ENCODE results near the gene SLC9A7. TPM values are rescaled to one million over a fixed set of nuclear protein-coding genes. Genes with fewer than 3 reads are reported as not detected.
"Not testable (repeated sequence)": the region's sequence is repeated elsewhere in the genome, so short reads cannot be mapped to it uniquely, and the experiment has no call there.

SLC9A7 gene
- total RNA-seq, 2 donors from 2014 or later: 1.4 to 2.2 TPM

DNA sequence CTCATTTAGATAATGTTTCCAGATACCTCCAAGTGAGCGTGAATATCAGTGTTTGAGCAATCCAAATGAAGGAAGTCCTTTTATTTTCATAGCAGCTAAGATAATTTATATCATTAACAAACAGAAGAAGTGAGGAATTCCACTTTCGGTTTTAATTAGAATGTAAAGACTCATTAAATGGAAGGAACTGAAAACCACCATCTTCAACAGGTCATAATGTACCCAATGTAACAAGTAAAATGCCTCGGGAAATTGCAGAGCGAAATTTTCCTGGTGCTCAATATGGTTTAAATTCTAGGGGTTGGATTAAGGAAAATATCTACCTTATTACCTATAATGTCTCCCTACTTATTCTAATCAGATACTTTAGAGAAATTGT lies 33.9 kb upstream of the SLC9A7 start:
- no peak overlapping the region for H3K4me3 ChIP-seq
- no peaks in the 10 kb centered on the region for H3K4me1 ChIP-seq
- DNase-seq: no peak
- H3K36me3 ChIP-seq: no peaks in the 10 kb centered on the region
- no peaks in the 10 kb centered on the region for H3K9me3 ChIP-seq
- no peak overlapping the region for H3K27ac ChIP-seq
- no peaks in the 10 kb centered on the region for H3K27me3 ChIP-seq
- TF ChIP-seq, protein P1, sequence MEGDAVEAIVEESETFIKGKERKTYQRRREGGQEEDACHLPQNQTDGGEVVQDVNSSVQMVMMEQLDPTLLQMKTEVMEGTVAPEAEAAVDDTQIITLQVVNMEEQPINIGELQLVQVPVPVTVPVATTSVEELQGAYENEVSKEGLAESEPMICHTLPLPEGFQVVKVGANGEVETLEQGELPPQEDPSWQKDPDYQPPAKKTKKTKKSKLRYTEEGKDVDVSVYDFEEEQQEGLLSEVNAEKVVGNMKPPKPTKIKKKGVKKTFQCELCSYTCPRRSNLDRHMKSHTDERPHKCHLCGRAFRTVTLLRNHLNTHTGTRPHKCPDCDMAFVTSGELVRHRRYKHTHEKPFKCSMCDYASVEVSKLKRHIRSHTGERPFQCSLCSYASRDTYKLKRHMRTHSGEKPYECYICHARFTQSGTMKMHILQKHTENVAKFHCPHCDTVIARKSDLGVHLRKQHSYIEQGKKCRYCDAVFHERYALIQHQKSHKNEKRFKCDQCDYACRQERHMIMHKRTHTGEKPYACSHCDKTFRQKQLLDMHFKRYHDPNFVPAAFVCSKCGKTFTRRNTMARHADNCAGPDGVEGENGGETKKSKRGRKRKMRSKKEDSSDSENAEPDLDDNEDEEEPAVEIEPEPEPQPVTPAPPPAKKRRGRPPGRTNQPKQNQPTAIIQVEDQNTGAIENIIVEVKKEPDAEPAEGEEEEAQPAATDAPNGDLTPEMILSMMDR (IDR thresholded peaks at IDR 0.05): no peak
- H3K9ac ChIP-seq (ENCODE audit: low read depth in 2 of 2, low read length in 2 of 2): no peak overlapping the region
- intact Hi-C loops (cut with DNase I): no loop called here

DNA sequence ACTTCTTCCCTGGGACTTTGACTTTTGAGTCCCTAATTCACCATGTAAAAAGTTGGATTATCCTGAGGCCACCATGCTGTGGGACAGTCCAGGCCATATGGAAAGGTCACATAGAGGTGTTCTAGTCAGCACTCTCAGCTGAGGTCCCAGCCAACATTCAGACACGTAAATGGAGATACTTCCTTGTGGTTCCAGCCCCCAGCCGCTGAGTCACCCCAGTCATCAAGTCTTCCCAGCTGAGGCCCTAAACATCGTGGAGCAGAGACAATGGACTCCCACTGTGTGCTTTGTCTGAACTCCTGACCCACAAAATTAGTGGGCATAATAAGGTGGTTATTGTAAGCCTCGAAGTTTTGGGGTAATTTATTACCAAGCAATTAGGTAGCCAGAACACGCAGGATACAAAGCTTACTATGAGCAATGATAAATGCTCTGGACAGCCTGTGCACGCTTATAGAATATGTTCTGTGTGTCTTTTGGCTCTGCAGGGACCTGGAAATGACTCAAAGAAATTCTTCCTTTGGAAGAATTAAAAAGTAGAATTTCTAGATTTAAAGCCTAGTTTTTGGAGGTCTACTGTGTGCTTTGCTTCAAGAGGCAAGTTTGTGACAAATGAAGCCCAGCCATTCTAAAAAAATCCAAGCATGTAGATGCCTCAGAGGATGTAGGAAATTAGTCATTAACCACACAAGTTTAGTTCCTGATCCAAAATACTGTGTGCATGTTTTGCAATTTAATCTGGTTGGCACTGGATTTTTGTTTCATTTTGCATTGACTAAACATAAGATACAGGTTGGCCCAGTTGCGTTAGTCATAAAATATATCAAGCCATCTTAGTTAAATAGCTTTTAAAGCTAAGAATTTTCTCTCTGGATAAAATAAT lies 33.2 kb upstream of the SLC9A7 start:
- H3K9me3 ChIP-seq: no peaks in the 10 kb centered on the region
- no peaks in the 10 kb centered on the region for H3K27me3 ChIP-seq
- no peak for DNase-seq
- H3K27ac ChIP-seq: no peak overlapping the region
- H3K4me3 ChIP-seq: no peak overlapping the region
- TF ChIP-seq, protein P1 (IDR thresholded peaks at IDR 0.05): no peak
- H3K36me3 ChIP-seq: no peaks in the 10 kb centered on the region
- intact Hi-C loops (cut with DNase I): no loop called here
- H3K4me1 ChIP-seq: no peaks in the 10 kb centered on the region
- H3K9ac ChIP-seq (ENCODE audit: low read depth in 2 of 2, low read length in 2 of 2): peak overlapping the region in 1 of 2 donors; percentile 12

DNA sequence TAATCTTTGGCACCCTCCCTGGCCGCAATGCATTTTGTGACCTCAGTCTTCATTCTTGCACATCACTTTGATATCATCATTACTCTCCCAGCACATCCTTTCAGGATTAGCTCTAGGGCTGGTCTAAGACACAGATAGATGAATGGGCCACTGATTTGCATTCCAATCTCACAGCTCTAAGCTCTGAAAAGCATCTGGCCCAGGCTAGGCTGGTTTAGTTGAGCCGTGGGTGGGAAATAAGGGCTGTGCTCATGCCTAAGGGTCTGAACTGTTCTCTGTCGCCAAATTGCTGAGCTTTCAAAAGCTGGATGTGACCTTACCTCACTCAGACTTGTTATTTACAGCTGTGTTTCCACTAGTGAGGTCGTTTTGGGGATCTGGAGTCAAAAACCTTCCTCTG lies 30.0 kb upstream of the SLC9A7 start:
- Histone ChIP-seq H3K9ac (ENCODE audit: low read depth in 2 of 2, low read length in 2 of 2) (no peak overlapping the region), H3K27ac (no peak overlapping the region), H3K27me3 (no peaks in the 10 kb centered on the region), H3K9me3 (no peaks in the 10 kb centered on the region), H3K4me3 (no peak overlapping the region), H3K36me3 (no peaks in the 10 kb centered on the region), H3K4me1 (no peaks in the 10 kb centered on the region)
- TF ChIP-seq, protein P1 (IDR thresholded peaks at IDR 0.05): no peak
- intact Hi-C loops (cut with DNase I): no loop called here
- DNase-seq: no peak

DNA sequence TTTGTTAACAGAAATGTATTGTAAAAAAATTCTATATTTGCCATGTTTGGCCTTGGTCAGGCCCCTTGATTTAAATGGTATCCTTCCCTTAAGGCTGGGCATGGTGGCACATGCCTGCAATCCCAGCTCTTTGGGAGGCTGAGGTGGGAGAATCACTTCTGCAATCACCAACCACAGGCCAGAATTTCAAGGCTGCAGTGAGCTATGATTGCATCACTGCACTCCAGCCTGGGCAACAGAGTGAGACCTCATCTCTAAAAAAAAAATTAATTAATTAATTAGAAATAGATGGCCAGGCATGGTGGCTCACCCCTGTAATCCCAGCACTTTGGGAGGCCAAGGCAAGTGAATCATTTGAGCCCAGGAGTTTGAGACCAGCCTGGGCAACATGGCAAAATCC lies 25.5 kb upstream of the SLC9A7 start:
- H3K27ac ChIP-seq; H3K9ac ChIP-seq (ENCODE audit: low read depth in 2 of 2, low read length in 2 of 2); H3K27me3 ChIP-seq; H3K9me3 ChIP-seq; H3K4me1 ChIP-seq; H3K36me3 ChIP-seq; intact Hi-C loops (cut with DNase I); DNase-seq; H3K4me3 ChIP-seq: not testable (repeated sequence)

DNA sequence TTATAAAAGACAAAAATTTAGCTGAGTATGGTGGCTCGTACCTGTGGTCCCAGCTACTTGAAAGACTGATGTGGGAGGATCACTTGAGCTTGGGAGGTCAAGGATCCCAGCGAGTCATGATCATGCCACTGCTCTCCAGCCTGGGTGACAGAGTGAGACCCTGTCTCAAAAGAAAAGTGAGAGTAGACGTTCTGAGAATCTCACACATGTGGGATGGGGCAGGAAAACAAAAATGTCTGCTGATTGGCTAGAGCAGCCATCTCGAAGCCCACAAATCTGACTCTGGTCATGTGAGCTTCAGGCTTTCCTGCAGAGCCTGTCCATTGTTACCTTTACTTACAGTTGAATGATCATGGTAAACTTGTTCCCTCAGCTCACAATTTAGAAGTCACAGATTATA lies 23.1 kb upstream of the SLC9A7 start:
- no peaks in the 10 kb centered on the region for H3K27me3 ChIP-seq
- TF ChIP-seq, protein P1 (IDR thresholded peaks at IDR 0.05): no peak
- H3K4me1 ChIP-seq: no peaks in the 10 kb centered on the region
- intact Hi-C loops (cut with DNase I): no loop called here
- no peaks in the 10 kb centered on the region for H3K9me3 ChIP-seq
- H3K9ac ChIP-seq (ENCODE audit: low read depth in 2 of 2, low read length in 2 of 2): no peak overlapping the region
- no peak overlapping the region for H3K4me3 ChIP-seq
- DNase-seq: no peak
- no peaks in the 10 kb centered on the region for H3K36me3 ChIP-seq
- no peak overlapping the region for H3K27ac ChIP-seq
